HUES64 (cell line): ENCODE measurements around the gene ALKAL2.

Experiments
- H3K27ac ChIP-seq: 2 replicates; pipeline ENCODE4 v1.7.0; 2013; ENCODE audit warnings: low read depth, low read length, inconsistent platforms
- H3K27me3 ChIP-seq: 2 replicates; pipeline ENCODE4 v1.6.1; 2013; ENCODE audit warnings: mild to moderate bottlenecking, low read length; ENCODE audit not compliant: insufficient read depth
- H3K36me3 ChIP-seq: 2 replicates; pipeline ENCODE4 v1.6.1; 2013; ENCODE audit warnings: mild to moderate bottlenecking, low read length; ENCODE audit not compliant: insufficient read depth
- H3K4me1 ChIP-seq: 2 replicates; pipeline ENCODE4 v1.6.1; 2013; ENCODE audit warnings: mild to moderate bottlenecking, low read length, moderate library complexity; ENCODE audit not compliant: insufficient read depth
- H3K4me3 ChIP-seq: 2 replicates; pipeline ENCODE4 v1.5.1; 2013; ENCODE audit warnings: mild to moderate bottlenecking, low read length, moderate library complexity
- H3K9ac ChIP-seq: 2 replicates; pipeline ENCODE4 v1.6.1; 2013; ENCODE audit warnings: mild to moderate bottlenecking, low read depth, low read length
- H3K9me3 ChIP-seq: 2 replicates; pipeline ENCODE4 v1.6.1; 2013; ENCODE audit warnings: low read depth, low read length; ENCODE audit not compliant: insufficient read depth
- WGBS: fragments of 150-250, 120-280 bp; methylation state at CpG from one replicate; pipeline ENCODE4 v1.1.7; 2013; ENCODE audit warnings: missing lambda C conversion rate; 5-methylcytosine and 5-hydroxymethylcytosine counted together

Gene ALKAL2

GRCh38 chr2:280650-281110 is 7.2 kb downstream of the ALKAL2 start:
- Histone ChIP-seq H3K36me3 (peaks cover 68% of the 10 kb centered on the region), H3K27me3 (peaks cover 17% of the 10 kb centered on the region), H3K9me3 (no peaks in the 10 kb centered on the region), H3K9ac (no peak overlapping the region), H3K27ac (no peak overlapping the region), H3K4me3 (no peak overlapping the region), H3K4me1 (peaks cover 28% of the 10 kb centered on the region)
- WGBS, result 96% methylated on average over 7 of the region's 7 CpGs

- no peaks in the 10 kb centered on the region for H3K9me3 ChIP-seq
- H3K27me3 ChIP-seq, result peaks cover 11% of the 10 kb centered on the region; the same call in 1 of the 2 replicates
- WGBS, result 97% methylated on average over 3 of the region's 4 CpGs
- no peak overlapping the region for H3K27ac ChIP-seq
- H3K36me3 ChIP-seq, result peaks cover 73% of the 10 kb centered on the region
- H3K4me1 ChIP-seq, result peaks cover 23% of the 10 kb centered on the region
- H3K4me3 ChIP-seq, result no peak overlapping the region
- H3K9ac ChIP-seq, result no peak overlapping the region
Measured at GRCh38 chr2:279956-280649, 7.8 kb downstream of the ALKAL2 start.

- WGBS, result 96% methylated on average over 3 of the region's 4 CpGs
- peaks cover 79% of the 10 kb centered on the region for H3K36me3 ChIP-seq
Measured at GRCh38 chr2:279366-279765, 8.5 kb downstream of the ALKAL2 start.

GRCh38 chr2:278927-279320 is 9.0 kb downstream of the ALKAL2 start:
- no peaks in the 10 kb centered on the region for H3K9me3 ChIP-seq
- 97% methylated on average over 3 of the region's 4 CpGs for WGBS
- H3K9ac ChIP-seq, result no peak overlapping the region
- H3K27ac ChIP-seq, result no peak overlapping the region
- H3K27me3 ChIP-seq, result no peaks in the 10 kb centered on the region
- peaks cover 11% of the 10 kb centered on the region for H3K4me1 ChIP-seq
- H3K4me3 ChIP-seq, result no peak overlapping the region
- peaks cover 83% of the 10 kb centered on the region for H3K36me3 ChIP-seq

More at GRCh38 chr2:279366-279765, 8.5 kb downstream of the ALKAL2 start:
- Histone ChIP-seq H3K27me3 (peaks cover 4% of the 10 kb centered on the region; the same call in 1 of the 2 replicates), H3K4me3 (no peak overlapping the region), H3K9me3 (no peaks in the 10 kb centered on the region), H3K4me1 (peaks cover 15% of the 10 kb centered on the region), H3K27ac (no peak overlapping the region), H3K9ac (no peak overlapping the region)

GRCh38 chr2:278312-278926 is 9.5 kb downstream of the ALKAL2 start:
- Histone ChIP-seq H3K4me1 (peaks cover 6% of the 10 kb centered on the region), H3K27me3 (no peaks in the 10 kb centered on the region), H3K36me3 (peaks cover 88% of the 10 kb centered on the region), H3K9me3 (no peaks in the 10 kb centered on the region), H3K27ac (no peak overlapping the region), H3K4me3 (no peak overlapping the region), H3K9ac (no peak overlapping the region)
- WGBS, result 90% methylated on average over 2 of the region's 2 CpGs

GRCh38 chr2:275466-275865 is 12.4 kb downstream of the ALKAL2 start:
- WGBS, result 98% methylated on average over 6 of the region's 6 CpGs
- no peak overlapping the region for H3K9ac ChIP-seq

GRCh38 chr2:274503-274902 is 13.4 kb downstream of the ALKAL2 start:
- Histone ChIP-seq H3K27ac (no peak overlapping the region), H3K4me1 (no peaks in the 10 kb centered on the region)
- WGBS, result 92% methylated on average over 2 of the region's 3 CpGs

More at GRCh38 chr2:275466-275865, 12.4 kb downstream of the ALKAL2 start:
- Histone ChIP-seq H3K27ac (no peak overlapping the region), H3K4me1 (no peaks in the 10 kb centered on the region), H3K36me3 (peaks cover 87% of the 10 kb centered on the region), H3K9me3 (no peaks in the 10 kb centered on the region), H3K27me3 (no peaks in the 10 kb centered on the region), H3K4me3 (no peak overlapping the region)

GRCh38 chr2:273333-273732 is 14.6 kb downstream of the ALKAL2 start:
- H3K4me3 ChIP-seq, result no peak overlapping the region
- H3K36me3 ChIP-seq, result peaks cover 71% of the 10 kb centered on the region
- H3K27ac ChIP-seq, result no peak overlapping the region
- H3K27me3 ChIP-seq, result no peaks in the 10 kb centered on the region
- 95% methylated on average over 5 of the region's 6 CpGs for WGBS
- no peak overlapping the region for H3K9ac ChIP-seq
- H3K4me1 ChIP-seq, result no peaks in the 10 kb centered on the region
- no peaks in the 10 kb centered on the region for H3K9me3 ChIP-seq

More at GRCh38 chr2:274503-274902, 13.4 kb downstream of the ALKAL2 start:
- Histone ChIP-seq H3K36me3 (peaks cover 83% of the 10 kb centered on the region), H3K4me3 (no peak overlapping the region), H3K9me3 (no peaks in the 10 kb centered on the region), H3K27me3 (no peaks in the 10 kb centered on the region), H3K9ac (no peak overlapping the region)

- Histone ChIP-seq H3K36me3 (peaks cover 57% of the 10 kb centered on the region), H3K9ac (no peak overlapping the region), H3K4me1 (no peaks in the 10 kb centered on the region; the same call in 1 of the 2 replicates), H3K4me3 (no peak overlapping the region), H3K27ac (no peak overlapping the region), H3K27me3 (no peaks in the 10 kb centered on the region), H3K9me3 (no peaks in the 10 kb centered on the region)
- WGBS, result 92% methylated on average over 12 of the region's 12 CpGs
Measured at GRCh38 chr2:271917-272316, 16.0 kb downstream of the ALKAL2 start.

GRCh38 chr2:270861-271260 is 17.0 kb downstream of the ALKAL2 start:
- no peak overlapping the region for H3K27ac ChIP-seq
- H3K27me3 ChIP-seq, result no peaks in the 10 kb centered on the region
- no peaks in the 10 kb centered on the region for H3K9me3 ChIP-seq
- H3K4me3 ChIP-seq, result no peak overlapping the region
- no peak overlapping the region for H3K9ac ChIP-seq
- H3K4me1 ChIP-seq, result peaks cover 7% of the 10 kb centered on the region
- H3K36me3 ChIP-seq, result peaks cover 47% of the 10 kb centered on the region
- 96% methylated on average over 4 of the region's 4 CpGs for WGBS

- no peak overlapping the region for H3K9ac ChIP-seq
- H3K27ac ChIP-seq, result no peak overlapping the region
- no peaks in the 10 kb centered on the region for H3K27me3 ChIP-seq
- 96% methylated on average over 4 of the region's 4 CpGs for WGBS
- peaks cover 13% of the 10 kb centered on the region for H3K4me1 ChIP-seq
- H3K4me3 ChIP-seq, result no peak overlapping the region
- no peaks in the 10 kb centered on the region for H3K9me3 ChIP-seq
- peaks cover 34% of the 10 kb centered on the region for H3K36me3 ChIP-seq
Measured at GRCh38 chr2:269356-270030, 18.4 kb downstream of the ALKAL2 start.
